Erythroblast (primary cell): Measurements from ENCODE around the gene ZNF28.
"Not testable (repeated sequence)": the region's sequence is repeated elsewhere in the genome, so short reads cannot be mapped to it uniquely, and the experiment has no call there.

ENCODE experiments used
- GATA1 ChIP-seq: IDR thresholded peaks from 2 replicates; pipeline ENCODE4 v1.6.1; 2011; ENCODE audit warnings: low read depth, mild to moderate bottlenecking, control low read depth, low read length, moderate library complexity
- POLR2A ChIP-seq: IDR thresholded peaks from 2 replicates; pipeline ENCODE4 v1.6.1; 2011; ENCODE audit warnings: mild to moderate bottlenecking, low read length

DNA sequence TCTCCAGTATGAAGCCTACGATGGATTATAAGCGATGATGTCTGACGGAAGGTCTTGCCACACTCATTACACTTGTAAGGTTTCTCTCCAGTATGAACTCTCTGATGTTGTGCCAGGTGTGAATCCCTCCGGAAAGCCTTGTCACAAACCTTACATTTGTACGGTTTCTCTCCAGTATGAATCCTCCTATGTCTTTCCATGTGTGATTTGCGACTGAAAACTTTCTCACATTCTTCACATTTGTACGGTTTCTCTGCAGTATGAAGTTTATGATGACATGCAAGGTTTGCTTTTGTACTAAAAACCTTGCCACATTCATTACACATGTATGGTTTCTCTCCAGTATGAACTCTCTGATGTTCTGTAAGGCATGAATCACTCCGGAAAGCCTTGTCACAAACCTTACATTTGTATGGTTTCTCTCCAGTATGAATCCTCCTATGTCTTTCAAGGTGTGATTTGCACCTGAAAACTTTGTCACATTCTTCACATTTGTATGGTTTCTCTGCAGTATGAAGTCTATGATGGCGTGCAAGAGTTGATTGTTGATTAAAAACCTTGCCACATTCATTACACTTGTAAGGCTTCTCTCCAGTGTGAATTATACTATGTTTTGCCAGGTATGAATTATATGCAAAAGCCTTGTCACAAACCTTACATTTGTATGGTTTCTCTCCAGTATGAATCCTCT, 21.3 kb downstream of the ZNF28 start:
- not testable (repeated sequence) for TF ChIP-seq POLR2A, GATA1
